Thyroid gland (tissue), 4 donors: Measurements from ENCODE around the gene SRPK1. TPM values are rescaled to one million over a fixed set of nuclear protein-coding genes. Genes with fewer than 3 reads are reported as not detected.

Experiments used
- DNase-seq, 2 donors: peaks; one replicate each; pipeline ENCODE4 v3.0.0-alpha.2; 2019
- H3K27ac ChIP-seq, 3 donors: fragments of 200-600 bp; sonication (generic); 1 replicate in 2 of 3; 2 replicates in 1 of 3; pipeline ENCODE4 v1.5.1; 2016 to 2019; ENCODE audit warnings: mild to moderate bottlenecking in 1 of 3, moderate library complexity in 1 of 3
- H3K27me3 ChIP-seq: fragments of 200-600 bp; sonication (generic); one replicate; pipeline ENCODE4 v1.5.1; 2019
- H3K36me3 ChIP-seq, 2 donors: fragments of 200-600 bp; sonication (generic); one replicate each; pipeline ENCODE4 v1.5.1; 2016 to 2019
- H3K4me1 ChIP-seq, 2 donors: fragments of 200-600 bp; sonication (generic); one replicate each; pipeline ENCODE4 v1.5.1; 2017 to 2019
- H3K4me3 ChIP-seq, 3 donors: fragments of 200-600 bp; sonication (generic); replicated peaks in 1 of 3; 1 replicate in 2 of 3; 2 replicates in 1 of 3; pipeline ENCODE4 v1.5.1; 2016; ENCODE audit warnings: mild to moderate bottlenecking in 1 of 3
- H3K9me3 ChIP-seq: fragments of 200-600 bp; sonication (generic); one replicate; pipeline ENCODE4 v1.5.1; 2017
- CTCF ChIP-seq, 6 experiments: fragments of 200-600 bp in 3 of 6; fragments of 450-650 bp in 3 of 6; sonication (generic) in 3 of 6; IDR thresholded peaks; one replicate each; pipeline ENCODE4 v1.5.1; 2016 to 2019; ENCODE audit warnings: antibody characterized with exemption in 6 of 6, mild to moderate bottlenecking in 2 of 6, inconsistent platforms in 1 of 6, moderate library complexity in 1 of 6
- POLR2A ChIP-seq, 2 donors: fragments of 450-650 bp; IDR thresholded peaks; one replicate each; pipeline ENCODE4 v1.6.1; 2017; ENCODE audit warnings: antibody characterized with exemption in 2 of 2, mild to moderate bottlenecking in 2 of 2, moderate library complexity in 1 of 2
- WGBS, 2 donors: methylation state at CpG; one replicate each; pipeline ENCODE4 v1.1.5; 2017; 5-methylcytosine and 5-hydroxymethylcytosine counted together
- intact Hi-C: fragments of 100-400 bp; cut with DNase I; formaldehyde crosslinking; loops from one replicate; pipeline ENCODE4 v1.15.1; 2023
- total RNA-seq, 4 donors: library from RNA; depleted of rRNA; stranded (reverse); fragments of >200 nt; gene quantifications; one replicate each; pipeline ENCODE4 v1.2.3, GENCODE V29; 2016

SRPK1 gene
- total RNA-seq, 4 donors from 2014 or later = 34.3 to 54.7 (median 50.7) TPM

- no peaks in the 10 kb centered on the region for H3K36me3 ChIP-seq
- WGBS, 2 donors = 91 to 95% methylated on average over 8 of the region's 8 CpGs
- no peaks in the 10 kb centered on the region for H3K4me1 ChIP-seq
- H3K27ac ChIP-seq = no peak overlapping the region
- intact Hi-C loops = no loop called here
- no peak for DNase-seq
- no peak for TF ChIP-seq POLR2A (IDR thresholded peaks at IDR 0.05)
- no peak for TF ChIP-seq CTCF (IDR thresholded peaks at IDR 0.05)
- H3K27me3 ChIP-seq = no peaks in the 10 kb centered on the region
- no peak overlapping the region for H3K4me3 ChIP-seq
- H3K9me3 ChIP-seq = no peaks in the 10 kb centered on the region
These were observed 34.2 kb upstream of the SRPK1 start for GRCh38 chr6:35955071-35955470.

DNA sequence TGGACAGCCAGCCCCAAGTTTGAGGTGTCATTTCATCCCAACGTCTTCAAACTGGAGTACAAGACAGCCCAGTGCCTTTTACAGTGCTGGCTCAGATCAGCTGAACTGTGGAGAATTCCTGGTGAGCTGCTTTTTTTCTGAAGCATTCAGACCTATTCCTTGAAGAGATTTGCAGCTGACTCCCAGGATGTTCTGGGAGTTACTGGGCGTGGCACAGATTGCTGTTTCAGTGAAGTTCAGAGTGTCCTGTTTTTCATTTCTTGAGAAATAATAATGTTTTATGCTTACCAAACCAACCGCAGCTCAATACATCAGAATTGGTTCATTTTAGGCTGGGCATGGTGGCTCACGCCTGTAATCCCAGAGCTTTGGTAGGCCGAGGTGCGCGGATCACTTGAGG, 33.4 kb upstream of the SRPK1 start:
- H3K36me3 ChIP-seq = no peaks in the 10 kb centered on the region
- H3K27me3 ChIP-seq = no peaks in the 10 kb centered on the region
- H3K4me3 ChIP-seq = no peak overlapping the region
- DNase-seq = no peak
- intact Hi-C loops = no loop called here
- TF ChIP-seq POLR2A (IDR thresholded peaks at IDR 0.05) (no peak), CTCF (IDR thresholded peaks at IDR 0.05) (no peak)
- WGBS, 2 donors = 89 to 91% methylated on average over 7 of the region's 7 CpGs
- no peaks in the 10 kb centered on the region for H3K9me3 ChIP-seq
- H3K4me1 ChIP-seq = no peaks in the 10 kb centered on the region
- H3K27ac ChIP-seq = no peak overlapping the region

DNA sequence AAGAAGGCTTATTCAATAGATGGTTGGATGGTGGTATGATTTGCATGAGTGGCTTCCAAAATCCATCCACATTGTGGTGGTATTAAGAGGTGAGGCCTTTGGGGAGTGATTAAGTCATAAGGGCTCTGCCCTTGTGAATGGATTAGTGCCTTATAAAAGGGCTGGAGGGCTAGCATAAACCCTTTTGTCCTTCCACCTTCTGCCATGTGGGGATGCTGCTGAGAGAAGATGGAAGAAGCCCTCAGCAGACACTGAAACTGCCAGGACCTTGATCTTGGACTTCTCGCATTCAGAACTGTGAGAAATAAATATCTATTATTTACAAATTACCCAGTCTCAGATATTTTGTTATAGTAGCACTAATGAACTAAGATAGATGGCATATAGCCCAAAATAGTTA, 27.8 kb upstream of the SRPK1 start:
- TF ChIP-seq CTCF (IDR thresholded peaks at IDR 0.05) = no peak
- TF ChIP-seq POLR2A (IDR thresholded peaks at IDR 0.05) = no peak
- intact Hi-C loops = no loop called here
- Histone ChIP-seq H3K4me3 (no peak overlapping the region), H3K9me3 (no peaks in the 10 kb centered on the region), H3K27ac (no peak overlapping the region), H3K27me3 (no peaks in the 10 kb centered on the region), H3K4me1 (no peaks in the 10 kb centered on the region), H3K36me3 (no peaks in the 10 kb centered on the region)
- no peak for DNase-seq
- WGBS, 2 donors = 88 to 93% methylated on average over 1 of the region's 1 CpG

- Histone ChIP-seq H3K27ac (no peak overlapping the region), H3K27me3 (no peaks in the 10 kb centered on the region), H3K4me1 (no peaks in the 10 kb centered on the region), H3K4me3 (no peak overlapping the region), H3K36me3 (no peaks in the 10 kb centered on the region), H3K9me3 (no peaks in the 10 kb centered on the region)
- DNase-seq = no peak
- intact Hi-C loops = no loop called here
- 64 to 79% methylated on average over 1 of the region's 1 CpG for WGBS, 2 donors
- TF ChIP-seq CTCF (IDR thresholded peaks at IDR 0.05) (no peak), POLR2A (IDR thresholded peaks at IDR 0.05) (no peak)
These were observed 24.7 kb upstream of the SRPK1 start for GRCh38 chr6:35945650-35946025.

DNA sequence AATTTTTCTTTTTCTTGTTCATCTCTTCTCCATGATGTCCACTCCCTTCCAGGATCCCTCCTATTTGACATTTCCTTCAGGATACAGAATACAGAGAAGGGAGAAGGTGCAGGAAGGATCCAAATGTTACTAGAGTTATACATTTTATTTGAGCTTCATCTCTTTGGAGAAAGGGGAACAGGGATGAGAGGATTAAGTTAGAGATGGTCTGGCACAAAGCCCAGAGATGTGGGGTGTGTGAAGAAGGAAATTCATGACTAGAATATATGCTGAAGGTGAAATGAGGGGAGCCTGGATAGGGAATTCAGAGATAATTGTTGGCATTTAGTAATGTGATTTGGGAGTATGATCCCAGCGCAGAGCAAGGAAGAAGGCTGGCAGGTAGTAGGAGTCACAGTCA, 22.5 kb upstream of the SRPK1 start:
- Histone ChIP-seq H3K27me3 (no peaks in the 10 kb centered on the region), H3K36me3 (no peaks in the 10 kb centered on the region), H3K9me3 (no peaks in the 10 kb centered on the region), H3K4me1 (no peaks in the 10 kb centered on the region), H3K4me3 (no peak overlapping the region), H3K27ac (no peak overlapping the region)
- WGBS, 2 donors = 79 to 88% methylated on average over 1 of the region's 1 CpG
- intact Hi-C loops = no loop called here
- TF ChIP-seq POLR2A (IDR thresholded peaks at IDR 0.05) (no peak), CTCF (IDR thresholded peaks at IDR 0.05) (no peak)
- DNase-seq = no peak
